Osteoblast (primary cell): Measurements from ENCODE around the gene NMRAL1. TPM values are rescaled to one million over a fixed set of nuclear protein-coding genes. Genes with fewer than 3 reads are reported as not detected.
A peak's percentile ranks its signal among the peaks of the same experiment; 100 is the strongest.

Source experiments
- DNase-seq: peaks from one replicate; pipeline ENCODE4 v3.0.0; 2011; ENCODE audit warnings: low spot score, mixed read lengths; ENCODE audit not compliant: insufficient read length; ENCODE audit errors: missing footprints
- H2AFZ ChIP-seq: 2 replicates; pipeline ENCODE4 v1.6.0; 2011; ENCODE audit warnings: mild to moderate bottlenecking, low read length
- H3K27ac ChIP-seq: 2 replicates; pipeline ENCODE4 v1.5.1; 2011; ENCODE audit warnings: mild to moderate bottlenecking, low read depth, low read length, moderate library complexity
- H3K27me3 ChIP-seq: 2 replicates; pipeline ENCODE4 v1.6.0; 2012; ENCODE audit warnings: mild to moderate bottlenecking, control low read depth, inconsistent platforms, low read length, moderate library complexity; ENCODE audit not compliant: insufficient read depth
- H3K36me3 ChIP-seq: 2 replicates; pipeline ENCODE4 v1.5.1; 2011; ENCODE audit warnings: mild to moderate bottlenecking, low read length, control low read depth, moderate library complexity; ENCODE audit not compliant: insufficient read depth
- H3K4me1 ChIP-seq: 2 replicates; pipeline ENCODE4 v1.5.1; 2011; ENCODE audit warnings: mild to moderate bottlenecking, low read length, control low read depth, moderate library complexity; ENCODE audit not compliant: insufficient read depth
- H3K4me2 ChIP-seq: 2 replicates; pipeline ENCODE4 v1.6.0; 2011; ENCODE audit warnings: mild to moderate bottlenecking, low read length; ENCODE audit not compliant: insufficient read depth
- H3K4me3 ChIP-seq: fragments of 200-600 bp; sonication (generic); 3 replicates; pipeline ENCODE4 v1.5.1; 2012; ENCODE audit warnings: mild to moderate bottlenecking, low read length, inconsistent platforms; ENCODE audit not compliant: insufficient read depth
- H3K79me2 ChIP-seq: 2 replicates; pipeline ENCODE4 v1.6.0; 2012; ENCODE audit warnings: mild to moderate bottlenecking, low read length, control low read depth, inconsistent platforms; ENCODE audit not compliant: insufficient read depth
- H3K9me3 ChIP-seq: 2 replicates; pipeline ENCODE4 v1.5.1; 2011; ENCODE audit warnings: low read depth, low read length, control low read depth
- H4K20me1 ChIP-seq: 2 replicates; pipeline ENCODE4 v1.6.0; 2012; ENCODE audit warnings: mild to moderate bottlenecking, low read length, control low read depth; ENCODE audit not compliant: insufficient read depth
- CTCF ChIP-seq: IDR thresholded peaks from 2 replicates; pipeline ENCODE4 v1.5.1; 2011; ENCODE audit warnings: mild to moderate bottlenecking, low read depth, low read length, moderate library complexity; ENCODE audit errors: extremely low read depth
- total RNA-seq: library from RNA; depleted of rRNA; stranded (reverse); fragments of >200 nt; gene quantifications from 2 replicates; pipeline ENCODE4 v1.2.3, GENCODE V29; 2012

The NMRAL1 gene
- 71.0 and 90.5 TPM in 2 replicates for total RNA-seq

- Histone ChIP-seq H3K4me3 (peak within 1 kb of the TSS; percentile 84), H3K27me3 (no peaks in the 10 kb centered on the region), H4K20me1 (peaks cover 10% of the 10 kb centered on the region), H3K4me2 (peak within 1 kb of the TSS; percentile 86), H3K79me2 (peaks cover 37% of the 10 kb centered on the region), H3K36me3 (peaks cover 6% of the 10 kb centered on the region), H3K9me3 (no peaks in the 10 kb centered on the region), H3K4me1 (peaks cover 20% of the 10 kb centered on the region), H2AFZ (peak within 1 kb of the TSS; percentile 83), H3K27ac (peak within 1 kb of the TSS; percentile 60)
- DNase-seq, result peak; percentile 97
- no peak for TF ChIP-seq CTCF
Observed at GRCh38 chr16:4474192-4474961, at the start of gene NMRAL1. NMRAL1 (minus strand) TSS chr16:4474625; CDS start chr16:4474132, 493 bp downstream.

- no peaks in the 10 kb centered on the region for H3K4me1 ChIP-seq
- peaks cover 2% of the 10 kb centered on the region for H4K20me1 ChIP-seq
- no peak overlapping the region for H3K27ac ChIP-seq
- H3K27me3 ChIP-seq, result no peaks in the 10 kb centered on the region
- H3K36me3 ChIP-seq, result no peaks in the 10 kb centered on the region
- H2AFZ ChIP-seq, result no peak overlapping the region
- DNase-seq, result peak; percentile 6
- no peak overlapping the region for H3K4me3 ChIP-seq
- no peaks in the 10 kb centered on the region for H3K9me3 ChIP-seq
- no peak for TF ChIP-seq CTCF
- peaks cover 5% of the 10 kb centered on the region for H3K79me2 ChIP-seq
- no peak overlapping the region for H3K4me2 ChIP-seq
Observed at GRCh38 chr16:4523686-4524085, 49.3 kb upstream of the NMRAL1 start.

GRCh38 chr16:4522051-4522581, 47.7 kb upstream of the NMRAL1 start:
- H4K20me1 ChIP-seq, result peaks cover 11% of the 10 kb centered on the region
- no peak overlapping the region for H3K27ac ChIP-seq
- H3K4me2 ChIP-seq, result no peak overlapping the region
- H2AFZ ChIP-seq, result no peak overlapping the region
- peak; percentile 77 for DNase-seq
- H3K4me1 ChIP-seq, result no peaks in the 10 kb centered on the region
- H3K4me3 ChIP-seq, result no peak overlapping the region
- H3K36me3 ChIP-seq, result no peaks in the 10 kb centered on the region
- peaks cover 2% of the 10 kb centered on the region for H3K79me2 ChIP-seq
- H3K27me3 ChIP-seq, result no peaks in the 10 kb centered on the region
- H3K9me3 ChIP-seq, result no peaks in the 10 kb centered on the region
- TF ChIP-seq CTCF, result no peak

GRCh38 chr16:4520913-4521312, 46.5 kb upstream of the NMRAL1 start:
- Histone ChIP-seq H3K4me2 (no peak overlapping the region), H4K20me1 (peaks cover 11% of the 10 kb centered on the region), H3K4me1 (no peaks in the 10 kb centered on the region), H3K27ac (no peak overlapping the region), H3K27me3 (no peaks in the 10 kb centered on the region), H3K4me3 (no peak overlapping the region), H3K36me3 (no peaks in the 10 kb centered on the region), H2AFZ (no peak overlapping the region), H3K79me2 (peaks cover 2% of the 10 kb centered on the region), H3K9me3 (no peaks in the 10 kb centered on the region)
- TF ChIP-seq CTCF, result no peak
- peak; percentile 45 for DNase-seq
